ENCODE measurements around the gene PTPRJ.
"Not testable (repeated sequence)": the region's sequence is repeated elsewhere in the genome, so short reads cannot be mapped to it uniquely, and the experiment has no call there.

PTPRJ gene

DNA sequence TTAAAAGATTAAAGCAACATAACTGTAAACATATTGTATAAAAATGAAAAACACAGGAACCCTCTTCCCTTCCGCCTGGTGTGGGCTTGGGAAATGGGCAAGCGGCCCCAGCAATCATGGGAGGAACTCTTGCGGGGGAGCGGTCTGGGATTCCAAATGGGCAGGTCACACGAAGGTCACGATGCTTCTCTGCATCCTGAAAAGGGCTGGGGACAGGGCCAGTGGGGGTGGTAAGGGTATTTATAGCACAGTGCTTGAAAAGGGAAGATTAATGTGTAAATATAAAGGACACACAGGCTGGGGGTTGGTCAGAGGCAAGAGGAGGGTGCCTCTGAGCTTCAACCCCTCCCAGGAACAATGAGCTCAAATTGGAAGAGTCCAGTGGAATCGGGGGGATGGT lies 189.4 kb downstream of the PTPRJ start:
- DNase-seq: no peak

DNA sequence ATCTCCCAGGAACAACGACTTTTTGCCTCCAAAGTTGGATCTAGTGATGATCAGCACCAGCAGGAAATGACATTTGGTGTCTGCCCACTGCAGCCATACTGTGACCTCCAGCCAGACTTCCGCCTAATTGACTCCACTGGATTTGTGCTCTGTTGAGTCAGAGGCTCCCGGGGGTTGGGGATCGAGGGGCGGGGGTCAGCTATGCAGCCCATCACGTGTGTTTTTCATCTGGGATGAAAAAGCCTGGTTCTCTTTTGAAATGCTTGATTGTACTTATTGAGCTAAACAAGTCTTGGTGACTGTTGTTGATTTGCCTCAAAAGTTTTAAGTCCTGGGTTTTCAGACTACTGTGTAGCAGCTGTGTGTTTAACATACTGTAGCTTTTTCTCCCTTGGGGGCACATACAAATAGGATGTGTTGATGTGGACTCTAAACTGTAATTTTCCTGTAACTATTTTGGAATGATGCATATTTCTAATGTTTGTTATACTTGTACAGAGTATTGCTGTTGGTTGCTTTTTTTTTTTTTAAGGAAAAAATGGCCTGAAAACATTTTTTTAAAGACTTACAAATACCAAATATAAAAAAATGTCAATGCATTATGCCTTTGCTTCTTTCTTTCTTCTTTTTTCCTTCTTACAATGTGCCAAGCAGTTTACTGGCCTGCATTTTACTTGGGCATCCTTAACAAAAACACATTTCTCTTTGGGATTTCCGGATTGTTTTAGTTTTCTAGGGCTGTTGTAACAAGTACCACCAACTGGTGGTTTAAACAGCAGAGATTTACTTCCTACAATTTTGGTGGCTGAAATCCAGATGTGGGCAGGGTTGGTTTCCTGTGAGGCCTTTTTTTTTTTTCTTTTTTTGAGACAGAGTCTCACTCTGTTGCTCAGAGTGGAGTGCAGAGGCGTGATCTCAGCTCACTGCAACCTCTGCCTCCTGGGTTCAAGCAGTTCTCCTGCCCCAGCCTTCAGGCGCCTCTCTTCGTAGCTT lies 190.2 kb downstream of the PTPRJ start:
- no peak for DNase-seq

DNA sequence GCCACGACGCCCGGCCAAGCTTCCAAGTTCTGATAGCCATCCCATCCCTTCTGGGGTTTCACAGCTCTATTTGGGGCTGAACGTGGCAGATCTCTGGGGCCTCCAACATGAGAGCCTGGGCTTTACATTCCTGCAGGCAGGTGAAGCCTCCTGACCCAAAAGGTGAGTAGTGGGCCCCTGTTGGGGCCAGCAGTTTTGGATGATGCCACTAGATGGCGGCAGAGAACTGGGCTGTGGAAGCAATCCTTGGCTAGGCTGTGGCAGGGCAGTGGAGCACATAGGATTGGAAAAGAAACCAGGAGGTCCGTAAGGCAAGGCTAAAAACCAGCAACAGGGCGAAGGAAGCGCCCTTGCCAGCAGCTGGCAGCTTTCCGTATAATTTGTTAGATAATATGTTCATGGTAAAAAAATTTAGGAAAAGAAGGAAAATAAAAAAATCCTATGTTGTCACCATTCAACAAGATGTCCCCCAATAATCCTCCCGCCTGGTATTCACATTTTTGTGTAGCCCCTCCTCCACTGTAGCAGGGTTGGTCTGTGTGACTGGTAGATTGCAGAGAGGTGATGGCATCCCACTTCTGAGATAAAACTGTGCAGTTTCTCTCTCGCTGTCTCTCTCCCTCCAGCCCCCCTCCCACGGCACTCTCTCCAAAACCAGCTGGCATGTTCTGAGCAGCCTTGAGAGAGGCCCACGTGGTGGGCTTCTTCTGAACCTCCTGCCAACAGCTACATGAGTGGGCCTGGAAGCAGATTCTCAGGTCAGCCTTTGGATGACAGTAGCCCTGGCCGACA lies 192.7 kb downstream of the PTPRJ start:
- DNase-seq: peak; percentile 13

DNA sequence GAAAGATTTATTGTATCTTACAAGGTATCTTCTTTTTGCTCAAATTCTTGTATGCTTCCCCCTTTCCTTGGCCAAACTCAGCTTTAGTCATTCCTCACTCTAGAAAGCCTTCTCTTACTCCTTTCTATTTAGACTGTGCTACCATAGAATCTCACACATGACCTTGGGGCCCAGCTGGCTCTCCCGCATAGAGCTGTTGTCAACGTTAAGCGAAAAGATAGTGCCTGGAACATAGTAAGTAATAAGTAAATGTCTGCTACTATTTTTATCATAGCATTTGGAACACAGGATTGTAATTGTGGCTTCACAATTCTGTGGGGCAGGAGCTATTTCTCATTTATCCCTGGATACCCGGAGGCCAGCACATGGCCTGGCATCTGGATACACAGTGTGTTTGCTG lies 197.3 kb downstream of the PTPRJ start:
- no peak for DNase-seq

DNA sequence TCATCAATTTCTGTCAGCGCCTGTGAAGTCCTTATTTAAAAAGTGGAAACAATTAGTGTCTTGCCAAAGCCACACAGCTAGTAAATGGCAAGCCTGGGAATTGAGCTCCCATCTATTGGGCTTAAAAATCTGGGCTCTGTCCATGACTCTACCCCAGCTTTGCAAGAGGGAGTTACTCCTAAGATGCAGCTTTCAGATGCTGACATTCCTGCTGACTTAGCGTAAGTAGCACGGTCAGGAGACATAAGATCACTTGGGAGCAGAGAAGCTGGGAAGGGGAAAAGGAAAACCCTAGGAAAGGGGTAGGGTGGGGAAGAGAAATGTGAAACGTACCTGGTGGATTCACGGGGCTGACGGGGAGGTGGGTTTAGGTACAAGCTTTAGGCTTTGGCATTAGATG lies 200.3 kb downstream of the PTPRJ start:
- DNase-seq: no peak

DNA sequence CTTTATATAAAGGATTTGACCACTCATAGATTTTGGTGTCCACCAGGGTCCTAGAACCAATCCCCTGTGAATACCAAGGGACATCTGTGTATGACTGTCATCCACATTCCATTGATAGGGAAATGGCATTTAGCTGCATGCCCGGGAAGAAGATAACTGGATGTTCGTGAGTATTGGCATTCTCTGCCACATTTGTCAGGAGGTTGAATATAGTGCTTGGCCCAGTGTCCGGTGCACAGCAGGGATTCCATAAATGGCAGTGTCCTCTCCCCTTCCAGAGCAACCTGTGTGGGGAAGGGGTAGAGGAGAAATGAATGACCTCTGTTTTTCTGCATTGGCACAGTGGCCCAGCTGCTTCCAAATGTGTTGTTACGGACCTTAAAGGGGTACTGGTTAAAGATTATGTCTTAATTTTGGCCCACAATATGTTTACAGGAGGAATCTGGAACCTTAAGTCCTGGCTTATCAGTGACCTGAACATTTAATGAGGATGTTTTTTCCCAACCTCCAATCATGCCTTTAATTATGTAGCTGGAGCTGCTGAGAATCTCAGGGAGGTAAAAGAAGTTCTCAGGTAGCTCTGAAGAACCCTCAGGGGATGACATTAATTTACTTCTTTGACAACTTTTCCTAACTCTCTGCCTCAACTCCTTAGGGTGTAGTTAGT lies 202.6 kb downstream of the PTPRJ start:
- no peak for DNase-seq

DNA sequence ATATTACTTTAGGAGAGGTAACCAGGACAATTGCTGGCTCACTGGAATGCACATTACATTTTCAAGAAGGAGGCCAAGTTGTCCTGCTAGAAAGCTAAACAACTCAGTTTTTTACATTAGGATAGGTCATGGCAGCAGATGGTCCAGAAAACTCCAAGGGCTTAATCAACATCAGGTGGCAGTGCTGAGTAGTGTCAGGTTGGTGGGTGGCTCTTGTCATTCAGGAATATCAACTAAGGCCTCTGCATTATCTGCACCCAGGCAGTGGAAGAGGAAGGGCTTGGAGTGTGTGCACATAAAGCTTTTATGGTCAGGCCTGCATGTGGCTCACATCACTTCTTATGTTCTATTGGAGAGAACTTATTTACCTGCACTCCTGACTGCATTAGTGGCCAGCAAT lies 204.1 kb downstream of the PTPRJ start:
- no peak for DNase-seq

DNA sequence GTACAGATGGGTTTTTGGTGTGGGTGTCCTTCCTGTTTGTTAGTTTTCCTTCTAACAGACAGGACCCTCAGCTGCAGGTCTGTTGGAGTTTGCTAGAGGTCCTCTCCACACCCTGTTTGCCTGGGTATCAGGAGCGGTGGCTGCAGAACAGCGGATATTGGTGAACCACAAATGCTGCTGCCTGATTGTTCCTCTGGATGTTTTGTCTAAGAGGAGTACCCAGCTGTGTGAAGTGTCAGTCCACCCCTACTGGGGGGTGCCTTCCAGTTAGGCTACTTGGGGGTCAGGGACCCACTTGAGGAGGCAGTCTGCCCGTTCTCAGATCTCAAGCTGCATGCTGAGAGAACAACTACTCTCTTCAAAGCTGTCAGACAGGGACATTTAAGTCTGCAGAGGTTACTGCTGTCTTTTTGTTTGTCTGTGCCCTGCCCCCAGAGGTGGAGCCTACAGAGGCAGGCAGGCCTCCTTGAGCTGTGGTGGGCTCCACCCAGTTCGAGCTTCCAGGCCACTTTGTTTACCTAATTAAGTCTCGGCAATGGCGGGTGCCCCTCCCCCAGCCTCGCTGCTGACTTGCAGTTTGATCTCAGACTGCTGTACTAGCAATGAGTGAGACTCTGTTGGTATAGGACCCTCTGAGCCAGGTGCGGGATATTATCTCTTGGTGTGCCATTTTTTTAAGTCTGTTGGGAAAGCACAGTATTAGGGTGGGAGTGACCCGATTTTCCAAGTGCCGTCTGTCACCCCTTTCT lies 210.7 kb downstream of the PTPRJ start:
- not testable (repeated sequence) for DNase-seq

DNA sequence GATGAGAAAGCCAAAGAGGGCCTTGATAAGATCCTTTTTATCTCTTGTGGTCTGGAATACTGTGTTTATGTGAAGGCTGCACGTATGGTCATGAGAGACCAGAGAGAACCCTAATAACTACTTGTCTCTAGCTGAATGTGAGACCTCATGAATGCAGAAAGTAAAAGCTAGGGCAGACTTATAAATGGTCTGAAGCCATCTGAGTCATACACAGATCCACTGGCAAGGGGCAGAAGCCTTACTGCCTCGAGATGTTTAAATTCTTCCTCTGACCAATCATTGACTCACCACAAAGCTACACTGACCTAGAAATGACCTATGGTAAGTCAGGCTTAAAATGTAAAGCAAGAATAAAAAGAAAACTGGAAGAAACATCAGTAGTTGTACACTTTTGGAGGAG lies 213.5 kb downstream of the PTPRJ start:
- DNase-seq: no peak

DNA sequence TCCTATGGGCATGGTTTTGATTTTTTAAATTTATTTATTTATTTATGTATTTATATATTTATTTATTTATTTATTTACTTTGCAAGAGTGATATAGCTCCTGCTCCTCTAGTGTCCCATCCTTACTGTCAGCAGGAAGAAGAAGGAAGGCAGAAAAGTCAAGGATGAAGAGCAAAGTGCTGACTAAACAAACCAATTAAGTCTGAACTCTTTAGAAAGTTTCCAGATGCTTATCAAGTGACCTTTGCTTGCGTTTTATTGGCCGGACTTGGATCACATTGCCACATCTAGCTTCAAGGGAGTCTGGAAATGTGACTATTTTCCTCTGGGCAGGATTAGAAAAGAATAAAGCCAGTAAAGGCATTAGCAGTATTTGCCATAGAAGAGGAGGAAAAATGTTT lies 227.5 kb downstream of the PTPRJ start:
- DNase-seq: no peak

DNA sequence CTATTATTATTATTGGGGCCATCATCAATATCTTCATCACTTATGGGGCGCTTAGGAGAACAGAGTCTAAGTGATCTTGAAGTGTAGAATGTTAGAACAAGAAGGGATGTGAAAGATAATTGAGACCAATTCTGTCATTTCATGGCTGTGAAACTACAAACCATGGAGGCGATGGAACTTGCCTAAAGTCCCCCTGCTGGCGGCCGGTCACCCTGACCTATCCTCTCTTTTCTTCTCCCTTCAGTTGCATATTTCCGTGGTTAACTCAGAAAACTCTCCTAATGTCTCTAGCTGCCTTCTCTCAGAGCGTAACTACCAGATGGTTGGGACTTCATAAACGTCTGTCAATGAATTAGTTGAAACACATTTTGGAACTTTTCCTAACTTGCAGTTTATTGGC lies 229.7 kb downstream of the PTPRJ start:
- DNase-seq: no peak

DNA sequence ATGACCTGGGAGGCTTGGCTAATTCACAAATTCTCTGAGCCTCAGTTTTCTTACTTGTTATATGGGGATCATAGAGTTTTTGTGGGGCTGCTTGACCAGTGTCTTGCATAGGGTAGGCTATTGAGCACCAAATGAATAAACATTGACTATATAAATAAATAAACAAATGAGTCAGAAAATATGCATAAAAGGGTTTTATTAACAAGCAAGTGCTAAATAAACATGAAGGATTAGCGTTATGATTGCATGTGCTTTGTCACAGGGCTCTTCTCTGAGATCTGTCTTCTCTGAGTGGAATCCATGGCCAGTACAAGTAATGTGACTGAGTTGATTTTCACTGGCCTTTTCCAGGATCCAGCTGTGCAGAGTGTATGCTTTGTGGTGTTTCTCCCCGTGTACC lies 236.2 kb downstream of the PTPRJ start, which contains the start of gene OR4B1:
TSS of gene OR4B1 (plus strand) at position 301 of the 400 bp plus-strand sequence. CDS start at position 301, 0 bp downstream.
- no peak for DNase-seq
